Thymus (tissue), 11 donors: ENCODE measurements around the gene NAA38. TPM values are rescaled to one million over a fixed set of nuclear protein-coding genes. Genes with fewer than 3 reads are reported as not detected.

Experiments
- DNase-seq, 9 donors: peaks; one replicate each; pipeline ENCODE4 v3.0.0-alpha.2; 2013; ENCODE audit warnings: low spot score in 9 of 9, low read depth in 6 of 9, missing footprints in 1 of 9
- H3K27ac ChIP-seq, 2 donors: one replicate each; pipeline ENCODE4 v1.5.1; 2013; ENCODE audit warnings: control low read depth in 1 of 2, low read depth in 1 of 2, low read length in 1 of 2, mild to moderate bottlenecking in 1 of 2, moderate library complexity in 1 of 2
- H3K27me3 ChIP-seq, 2 donors: one replicate each; pipeline ENCODE4 v1.5.1; 2013; ENCODE audit warnings: low read length in 1 of 2; ENCODE audit not compliant: control insufficient read depth in 2 of 2, insufficient read depth in 1 of 2
- H3K36me3 ChIP-seq, 2 donors: one replicate each; pipeline ENCODE4 v1.5.1; 2013; ENCODE audit warnings: low read length in 1 of 2, mild to moderate bottlenecking in 1 of 2, moderate library complexity in 1 of 2; ENCODE audit not compliant: control insufficient read depth in 2 of 2, insufficient read depth in 2 of 2
- H3K4me1 ChIP-seq, 2 donors: one replicate each; pipeline ENCODE4 v1.5.1; 2013; ENCODE audit warnings: low read length in 2 of 2; ENCODE audit not compliant: control insufficient read depth in 2 of 2, insufficient read depth in 2 of 2
- H3K4me3 ChIP-seq, 2 donors: one replicate each; pipeline ENCODE4 v1.5.1; 2013; ENCODE audit warnings: low read length in 2 of 2, control low read depth in 1 of 2, mild to moderate bottlenecking in 1 of 2
- H3K9me3 ChIP-seq, 2 donors: one replicate each; pipeline ENCODE4 v1.5.1; 2013; ENCODE audit warnings: low read length in 1 of 2, mild to moderate bottlenecking in 1 of 2; ENCODE audit not compliant: control insufficient read depth in 2 of 2, insufficient read depth in 1 of 2
- WGBS: extraction: QIAGEN DNeasy Blood & Tissue Kit; methylation state at CpG from one replicate; pipeline ENCODE4 v1.1.7; 2013; 5-methylcytosine and 5-hydroxymethylcytosine counted together
- polyA plus RNA-seq: library from polyadenylated mRNA; stranded (reverse); fragments of 200-250 nt; gene quantifications from one replicate; pipeline ENCODE4 v1.2.3, GENCODE V29; 2013
- total RNA-seq: library from RNA; stranded (reverse); fragments of 120-200 nt; gene quantifications from one replicate; pipeline ENCODE4 v1.2.4, GENCODE V29; 2013
- donor health status: healthy.

NAA38 gene
- total and polyA plus RNA-seq, 2 donors = 85.3 to 155 TPM

- Histone ChIP-seq H3K36me3 (peaks cover 0 to 23% of the 10 kb centered on the region in 2 donors), H3K4me1 (peaks cover 36 to 72% of the 10 kb centered on the region in 2 donors), H3K27ac (peak overlapping the region; percentile 96 to 100), H3K27me3 (no peaks in the 10 kb centered on the region), H3K4me3 (peak overlapping the region; percentile 82 to 94), H3K9me3 (no peaks in the 10 kb centered on the region)
- DNase-seq = peak in 1 of 9 donors; percentile 52
- under 1% methylated on average over 61 of the region's 61 CpGs for WGBS
These were observed 21.4 kb downstream of the NAA38 start for GRCh38 chr17:7835814-7836595.

GRCh38 chr17:7834957-7835813 lies 22.2 kb downstream of the NAA38 start:
- H3K27me3 ChIP-seq = no peaks in the 10 kb centered on the region
- H3K27ac ChIP-seq = peak overlapping the region; percentile 96 to 100
- peak overlapping the region; percentile 82 to 94 for H3K4me3 ChIP-seq
- no peaks in the 10 kb centered on the region for H3K9me3 ChIP-seq
- peak in 8 of 9 donors; percentile 91 to 98 (median 96) for DNase-seq
- WGBS = under 1% methylated on average over 69 of the region's 69 CpGs
- H3K36me3 ChIP-seq = peaks cover 0 to 15% of the 10 kb centered on the region in 2 donors
- H3K4me1 ChIP-seq = peaks cover 29 to 64% of the 10 kb centered on the region in 2 donors

GRCh38 chr17:7834542-7834956 lies 22.8 kb downstream of the NAA38 start:
- no peak for DNase-seq
- Histone ChIP-seq H3K27me3 (no peaks in the 10 kb centered on the region), H3K27ac (peak overlapping the region; percentile 96 to 100), H3K36me3 (peaks cover 0 to 9% of the 10 kb centered on the region in 2 donors), H3K4me3 (peak overlapping the region; percentile 82 to 94), H3K9me3 (no peaks in the 10 kb centered on the region), H3K4me1 (peaks cover 24 to 57% of the 10 kb centered on the region in 2 donors)
- under 1% methylated on average over 20 of the region's 20 CpGs for WGBS

GRCh38 chr17:7833795-7834541 lies 23.4 kb downstream of the NAA38 start, which contains the start of gene KDM6B:
KDM6B (plus strand) TSS chr17:7834217; CDS start chr17:7845555, 11,338 bp downstream.
- Histone ChIP-seq H3K27ac (peak within 1 kb of the TSS; percentile 96 to 100), H3K4me1 (peaks cover 18 to 52% of the 10 kb centered on the region in 2 donors), H3K4me3 (peak within 1 kb of the TSS; percentile 82 to 94), H3K36me3 (peaks cover 0 to 3% of the 10 kb centered on the region in 2 donors), H3K9me3 (no peaks in the 10 kb centered on the region), H3K27me3 (no peaks in the 10 kb centered on the region)
- DNase-seq = peak in 8 of 9 donors; percentile 77 to 94 (median 84)
- under 1% methylated on average over 49 of the region's 49 CpGs for WGBS

- Histone ChIP-seq H3K4me1 (peaks cover 12 to 44% of the 10 kb centered on the region in 2 donors), H3K4me3 (peak overlapping the region; percentile 82 to 94), H3K36me3 (no peaks in the 10 kb centered on the region), H3K27me3 (no peaks in the 10 kb centered on the region), H3K27ac (no peak overlapping the region), H3K9me3 (no peaks in the 10 kb centered on the region)
- no peak for DNase-seq
- WGBS = 68% methylated on average over 19 of the region's 19 CpGs
These were observed 24.2 kb downstream of the NAA38 start for GRCh38 chr17:7833011-7833794.

DNA sequence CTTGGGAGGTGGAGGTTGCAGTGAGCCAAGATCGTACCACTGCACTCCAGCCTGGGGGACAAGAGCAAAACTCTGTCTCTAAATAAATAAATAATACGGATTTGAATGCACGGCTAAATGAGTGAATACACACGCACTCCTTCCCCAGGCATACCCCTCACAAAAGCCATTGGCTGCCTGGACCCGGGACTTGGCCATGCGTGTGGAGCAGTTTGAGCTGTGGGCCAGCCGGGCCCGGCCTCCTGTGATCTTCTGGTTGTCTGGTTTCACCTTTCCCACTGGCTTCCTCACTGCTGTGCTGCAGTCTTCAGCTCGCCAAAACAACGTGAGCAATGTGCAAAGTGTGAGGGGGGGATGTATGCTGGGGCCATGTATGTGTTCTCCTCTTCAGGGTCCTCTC lies 24.9 kb downstream of the NAA38 start:
- DNase-seq = no peak
- no peak overlapping the region for H3K4me3 ChIP-seq

DNA sequence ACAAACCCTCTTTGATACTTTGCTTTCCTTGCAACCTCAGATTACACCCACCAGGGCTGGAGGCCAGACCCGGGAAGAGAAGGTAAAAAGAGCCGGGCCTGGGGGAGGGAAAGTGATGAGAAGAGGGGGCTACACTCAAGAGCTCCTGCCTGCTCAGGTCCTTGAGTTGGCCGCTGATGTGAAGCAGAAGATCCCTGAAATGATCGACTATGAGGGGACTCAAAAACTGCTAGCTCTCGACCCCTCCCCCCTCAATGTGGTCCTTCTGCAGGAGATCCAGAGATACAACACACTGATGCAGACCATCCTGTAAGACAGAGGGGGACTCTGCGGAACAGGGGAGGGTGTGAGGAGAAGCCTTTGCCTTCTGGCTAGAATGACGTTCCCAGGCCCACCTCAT lies 26.1 kb downstream of the NAA38 start:
- H3K4me3 ChIP-seq = no peak overlapping the region
- H3K4me1 ChIP-seq = peaks cover 3 to 27% of the 10 kb centered on the region in 2 donors
- peaks cover 0 to 2% of the 10 kb centered on the region in 2 donors for H3K27me3 ChIP-seq
- WGBS = 94% methylated on average over 7 of the region's 7 CpGs
- no peaks in the 10 kb centered on the region for H3K9me3 ChIP-seq
- H3K36me3 ChIP-seq = no peaks in the 10 kb centered on the region
- H3K27ac ChIP-seq = no peak overlapping the region
- no peak for DNase-seq

More for the DNA sequence above, 24.9 kb downstream of the NAA38 start:
- no peaks in the 10 kb centered on the region for H3K9me3 ChIP-seq
- 93% methylated on average over 10 of the region's 10 CpGs for WGBS
- H3K27me3 ChIP-seq = peaks cover 0 to 2% of the 10 kb centered on the region in 2 donors
- no peaks in the 10 kb centered on the region for H3K36me3 ChIP-seq
- H3K27ac ChIP-seq = no peak overlapping the region
- peaks cover 10 to 39% of the 10 kb centered on the region in 2 donors for H3K4me1 ChIP-seq

DNA sequence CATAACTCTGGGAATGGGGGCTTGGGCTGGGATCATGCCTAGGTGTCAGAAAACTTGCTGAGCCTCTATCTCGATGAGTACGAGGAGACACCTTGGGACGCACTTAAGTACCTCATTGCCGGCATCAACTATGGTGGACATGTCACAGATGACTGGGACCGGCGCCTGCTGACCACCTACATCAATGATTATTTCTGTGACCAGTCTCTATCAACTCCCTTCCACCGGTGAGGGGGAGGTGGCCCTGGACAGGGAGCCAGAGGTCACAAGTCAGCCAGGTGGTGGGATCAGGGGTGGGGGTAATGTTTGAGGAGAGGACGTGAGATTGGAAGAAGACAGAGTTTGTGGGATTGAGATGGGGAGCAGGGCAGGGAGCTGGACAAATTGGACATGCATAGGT lies 26.7 kb downstream of the NAA38 start:
- Histone ChIP-seq H3K36me3 (no peaks in the 10 kb centered on the region), H3K27ac (no peak overlapping the region), H3K4me3 (no peak overlapping the region), H3K27me3 (peaks cover 0 to 2% of the 10 kb centered on the region in 2 donors), H3K4me1 (peaks cover 3 to 23% of the 10 kb centered on the region in 2 donors), H3K9me3 (no peaks in the 10 kb centered on the region)
- WGBS = 95% methylated on average over 8 of the region's 8 CpGs
- no peak for DNase-seq
